ENCODE data around the gene CDKN2AIPNL.
"Not testable (repeated sequence)": the region's sequence is repeated elsewhere in the genome, so short reads cannot be mapped to it uniquely, and the experiment has no call there.

The CDKN2AIPNL gene

DNA sequence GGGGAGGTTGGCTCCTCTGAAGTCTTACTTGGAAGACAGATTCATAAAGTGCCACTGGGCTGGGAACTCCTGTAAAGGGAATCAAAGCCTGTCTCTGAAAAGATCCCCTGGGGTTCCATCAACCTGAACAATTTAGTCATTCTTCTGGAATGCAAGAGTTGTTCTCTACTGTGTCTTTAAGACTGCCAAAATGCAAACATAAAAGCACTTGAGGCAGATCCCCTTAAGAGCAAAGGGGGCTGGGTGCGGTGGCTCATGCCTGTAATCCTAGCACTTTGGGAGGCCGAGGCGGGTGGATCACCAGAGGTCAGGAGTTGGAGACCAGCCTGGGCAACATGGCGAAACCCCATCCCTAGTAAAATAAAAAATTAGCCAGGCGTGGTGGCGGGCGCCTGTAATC is 16.7 kb downstream of the CDKN2AIPNL start:
- H3K27me3 ChIP-seq (ENCODE audit: low read depth, low read length) = no peaks in the 10 kb centered on the region
- H3K4me1 ChIP-seq (ENCODE audit: control insufficient read depth in 1 of 2, insufficient read depth in 2 of 2, low read length in 2 of 2) = no peaks in the 10 kb centered on the region
- H3K27ac ChIP-seq (ENCODE audit: low read length) = no peak overlapping the region
- no peak overlapping the region for H3K4me3 ChIP-seq (ENCODE audit: low read depth in 1 of 2, low read length in 2 of 2)
- no peaks in the 10 kb centered on the region for H3K9me3 ChIP-seq (ENCODE audit: control insufficient read depth in 1 of 2, low read length in 2 of 2)
- peaks cover 63 to 80% of the 10 kb centered on the region in 2 donors for H3K36me3 ChIP-seq (ENCODE audit: control insufficient read depth in 1 of 2, insufficient read depth in 2 of 2, low read length in 2 of 2)

DNA sequence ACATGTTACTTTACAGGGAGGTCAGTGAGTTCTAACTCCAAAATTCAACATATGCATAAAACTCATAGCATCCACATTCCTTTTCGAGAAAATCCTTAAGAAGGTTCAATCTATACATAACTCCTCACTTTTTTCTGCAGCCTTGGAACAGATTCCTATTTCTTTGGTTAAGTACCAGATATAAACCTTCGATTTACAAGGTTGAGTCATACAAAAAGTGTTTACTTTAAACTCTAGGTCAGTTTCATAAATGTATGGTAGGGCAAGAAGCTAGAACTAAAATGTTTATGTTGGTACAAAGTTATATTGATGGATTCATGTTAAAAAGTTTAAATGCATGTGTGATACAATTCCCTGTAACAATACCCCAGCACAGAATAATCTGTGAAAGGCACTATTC is 19.4 kb downstream of the CDKN2AIPNL start:
- H3K27me3 ChIP-seq (ENCODE audit: low read depth, low read length) = no peaks in the 10 kb centered on the region
- H3K9me3 ChIP-seq (ENCODE audit: control insufficient read depth in 1 of 2, low read length in 2 of 2) = no peaks in the 10 kb centered on the region
- H3K4me3 ChIP-seq (ENCODE audit: low read depth in 1 of 2, low read length in 2 of 2) = no peak overlapping the region
- H3K36me3 ChIP-seq (ENCODE audit: control insufficient read depth in 1 of 2, insufficient read depth in 2 of 2, low read length in 2 of 2) = peaks cover 65 to 93% of the 10 kb centered on the region in 2 donors
- no peak overlapping the region for H3K27ac ChIP-seq (ENCODE audit: low read length)
- H3K4me1 ChIP-seq (ENCODE audit: control insufficient read depth in 1 of 2, insufficient read depth in 2 of 2, low read length in 2 of 2) = no peaks in the 10 kb centered on the region

GRCh38 chr5:134387443-134387842 is 24.2 kb downstream of the CDKN2AIPNL start:
- peaks cover 48 to 78% of the 10 kb centered on the region in 2 donors for H3K36me3 ChIP-seq (ENCODE audit: control insufficient read depth in 1 of 2, insufficient read depth in 2 of 2, low read length in 2 of 2)

DNA sequence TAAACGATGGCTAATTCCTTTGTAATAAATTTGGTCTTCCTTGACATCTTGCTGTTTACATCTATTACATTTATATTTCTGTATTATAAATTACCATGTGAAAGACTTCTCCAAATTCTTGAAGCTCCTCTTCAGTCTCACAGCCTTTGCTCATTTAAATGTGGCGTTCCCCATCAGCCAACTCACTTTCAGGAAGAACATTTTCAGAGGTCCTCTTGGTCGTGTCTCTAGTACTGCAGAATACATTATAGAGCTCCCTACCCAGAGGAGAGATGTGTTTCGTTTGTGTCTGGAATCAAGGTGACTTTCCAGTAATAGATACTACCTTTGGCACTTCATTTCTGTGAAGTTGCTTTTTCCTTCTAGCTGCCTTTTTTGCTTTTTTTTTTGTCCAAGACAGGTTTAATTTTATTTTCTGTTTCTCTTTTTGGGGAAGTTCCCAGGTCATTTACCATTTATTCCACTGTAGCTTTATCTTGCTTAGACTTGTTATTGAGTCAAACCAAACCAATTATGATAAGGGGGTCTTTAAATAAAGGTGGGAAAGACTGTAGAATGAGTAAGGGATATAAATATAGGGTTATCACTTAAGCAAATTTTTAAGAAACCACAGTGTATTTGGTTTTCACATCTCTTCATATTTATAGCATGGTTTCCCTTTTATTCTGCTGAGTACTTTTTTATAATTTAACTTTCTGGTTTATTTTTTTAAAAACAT is 27.5 kb downstream of the CDKN2AIPNL start:
- Histone ChIP-seq H3K27ac (ENCODE audit: low read length) (no peak overlapping the region), H3K4me1 (ENCODE audit: control insufficient read depth in 1 of 2, insufficient read depth in 2 of 2, low read length in 2 of 2) (no peaks in the 10 kb centered on the region), H3K36me3 (ENCODE audit: control insufficient read depth in 1 of 2, insufficient read depth in 2 of 2, low read length in 2 of 2) (peaks cover 35 to 70% of the 10 kb centered on the region in 2 donors), H3K4me3 (ENCODE audit: low read depth in 1 of 2, low read length in 2 of 2) (no peak overlapping the region), H3K27me3 (ENCODE audit: low read depth, low read length) (no peaks in the 10 kb centered on the region), H3K9me3 (ENCODE audit: control insufficient read depth in 1 of 2, low read length in 2 of 2) (no peaks in the 10 kb centered on the region)

More at GRCh38 chr5:134387443-134387842, 24.2 kb downstream of the CDKN2AIPNL start:
- Histone ChIP-seq H3K4me1 (ENCODE audit: control insufficient read depth in 1 of 2, insufficient read depth in 2 of 2, low read length in 2 of 2) (no peaks in the 10 kb centered on the region), H3K9me3 (ENCODE audit: control insufficient read depth in 1 of 2, low read length in 2 of 2) (no peaks in the 10 kb centered on the region), H3K27me3 (ENCODE audit: low read depth, low read length) (no peaks in the 10 kb centered on the region), H3K4me3 (ENCODE audit: low read depth in 1 of 2, low read length in 2 of 2) (no peak overlapping the region), H3K27ac (ENCODE audit: low read length) (no peak overlapping the region)

GRCh38 chr5:134382204-134382603 is 29.5 kb downstream of the CDKN2AIPNL start:
- H3K27me3 ChIP-seq (ENCODE audit: low read depth, low read length); H3K4me1 ChIP-seq (ENCODE audit: control insufficient read depth in 1 of 2, insufficient read depth in 2 of 2, low read length in 2 of 2); H3K9me3 ChIP-seq (ENCODE audit: control insufficient read depth in 1 of 2, low read length in 2 of 2); H3K27ac ChIP-seq (ENCODE audit: low read length); H3K4me3 ChIP-seq (ENCODE audit: low read depth in 1 of 2, low read length in 2 of 2): not testable (repeated sequence)
- H3K36me3 ChIP-seq (ENCODE audit: control insufficient read depth in 1 of 2, insufficient read depth in 2 of 2, low read length in 2 of 2) = peaks cover 27 to 64% of the 10 kb centered on the region in 2 donors

DNA sequence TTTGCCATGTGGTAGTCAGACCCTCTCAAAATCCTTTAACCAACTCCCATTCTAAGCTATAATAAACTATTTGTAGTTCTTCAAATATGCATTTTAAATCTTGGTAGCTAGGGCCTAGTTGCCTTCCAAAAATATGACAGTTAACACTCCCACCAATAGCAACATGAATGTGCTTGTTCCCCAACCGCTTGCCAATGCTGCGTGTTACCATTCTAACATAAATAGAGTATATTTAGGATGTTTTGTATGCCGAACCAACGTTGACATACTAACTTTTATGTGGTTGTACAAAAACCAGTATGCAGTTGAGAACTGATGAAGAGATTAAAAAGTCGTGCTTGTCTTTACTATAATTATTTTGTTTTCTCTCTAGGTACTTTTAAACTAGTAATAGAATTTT is 31.3 kb downstream of the CDKN2AIPNL start:
- H3K9me3 ChIP-seq (ENCODE audit: control insufficient read depth in 1 of 2, low read length in 2 of 2) = no peaks in the 10 kb centered on the region
- H3K27me3 ChIP-seq (ENCODE audit: low read depth, low read length) = no peaks in the 10 kb centered on the region
- H3K36me3 ChIP-seq (ENCODE audit: control insufficient read depth in 1 of 2, insufficient read depth in 2 of 2, low read length in 2 of 2) = peaks cover 31 to 59% of the 10 kb centered on the region in 2 donors
- peaks cover 0 to 6% of the 10 kb centered on the region in 2 donors for H3K4me1 ChIP-seq (ENCODE audit: control insufficient read depth in 1 of 2, insufficient read depth in 2 of 2, low read length in 2 of 2)
- no peak overlapping the region for H3K27ac ChIP-seq (ENCODE audit: low read length)
- no peak overlapping the region for H3K4me3 ChIP-seq (ENCODE audit: low read depth in 1 of 2, low read length in 2 of 2)

- H3K4me3 ChIP-seq (ENCODE audit: low read depth in 1 of 2, low read length in 2 of 2) = no peak overlapping the region
- H3K4me1 ChIP-seq (ENCODE audit: control insufficient read depth in 1 of 2, insufficient read depth in 2 of 2, low read length in 2 of 2) = peaks cover 10 to 32% of the 10 kb centered on the region in 2 donors
Observed at GRCh38 chr5:134374232-134374631, 37.4 kb downstream of the CDKN2AIPNL start.

DNA sequence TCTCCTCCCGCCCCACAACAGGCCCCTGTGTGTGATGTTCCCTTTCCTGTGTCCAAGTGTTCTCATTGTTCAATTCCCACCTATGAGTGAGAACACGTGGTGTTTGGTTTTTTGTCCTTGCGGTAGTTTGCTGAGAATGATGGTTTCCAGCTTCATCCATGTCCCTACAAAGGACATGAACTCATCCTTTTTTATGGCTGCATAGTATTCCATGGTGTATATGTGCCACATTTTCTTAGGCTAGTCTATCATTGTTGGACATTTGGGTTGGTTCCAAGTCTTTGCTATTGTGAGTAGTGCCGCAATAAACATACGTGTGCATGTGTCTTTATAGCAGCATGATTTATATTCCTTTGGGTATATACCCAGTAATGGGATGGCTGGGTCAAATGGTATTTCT is 38.0 kb downstream of the CDKN2AIPNL start:
- H3K27ac ChIP-seq (ENCODE audit: low read length); H3K27me3 ChIP-seq (ENCODE audit: low read depth, low read length); H3K9me3 ChIP-seq (ENCODE audit: control insufficient read depth in 1 of 2, low read length in 2 of 2); H3K4me3 ChIP-seq (ENCODE audit: low read depth in 1 of 2, low read length in 2 of 2): not testable (repeated sequence)
- Histone ChIP-seq H3K4me1 (ENCODE audit: control insufficient read depth in 1 of 2, insufficient read depth in 2 of 2, low read length in 2 of 2) (peaks cover 10 to 33% of the 10 kb centered on the region in 2 donors), H3K36me3 (ENCODE audit: control insufficient read depth in 1 of 2, insufficient read depth in 2 of 2, low read length in 2 of 2) (peaks cover 10 to 20% of the 10 kb centered on the region in 2 donors)

More at GRCh38 chr5:134374232-134374631, 37.4 kb downstream of the CDKN2AIPNL start:
- Histone ChIP-seq H3K36me3 (ENCODE audit: control insufficient read depth in 1 of 2, insufficient read depth in 2 of 2, low read length in 2 of 2) (peaks cover 14 to 26% of the 10 kb centered on the region in 2 donors), H3K27ac (ENCODE audit: low read length) (no peak overlapping the region), H3K27me3 (ENCODE audit: low read depth, low read length) (no peaks in the 10 kb centered on the region), H3K9me3 (ENCODE audit: control insufficient read depth in 1 of 2, low read length in 2 of 2) (no peaks in the 10 kb centered on the region)

GRCh38 chr5:134371834-134372340 is 39.8 kb downstream of the CDKN2AIPNL start:
- H3K36me3 ChIP-seq (ENCODE audit: control insufficient read depth in 1 of 2, insufficient read depth in 2 of 2, low read length in 2 of 2) = peaks cover 6 to 13% of the 10 kb centered on the region in 2 donors
- H3K4me3 ChIP-seq (ENCODE audit: low read depth in 1 of 2, low read length in 2 of 2) = peak overlapping the region; percentile 92 to 95
- no peaks in the 10 kb centered on the region for H3K9me3 ChIP-seq (ENCODE audit: control insufficient read depth in 1 of 2, low read length in 2 of 2)
- peak overlapping the region; percentile 97 for H3K27ac ChIP-seq (ENCODE audit: low read length)
- peaks cover 10 to 36% of the 10 kb centered on the region in 2 donors for H3K4me1 ChIP-seq (ENCODE audit: control insufficient read depth in 1 of 2, insufficient read depth in 2 of 2, low read length in 2 of 2)
- no peaks in the 10 kb centered on the region for H3K27me3 ChIP-seq (ENCODE audit: low read depth, low read length)

DNA sequence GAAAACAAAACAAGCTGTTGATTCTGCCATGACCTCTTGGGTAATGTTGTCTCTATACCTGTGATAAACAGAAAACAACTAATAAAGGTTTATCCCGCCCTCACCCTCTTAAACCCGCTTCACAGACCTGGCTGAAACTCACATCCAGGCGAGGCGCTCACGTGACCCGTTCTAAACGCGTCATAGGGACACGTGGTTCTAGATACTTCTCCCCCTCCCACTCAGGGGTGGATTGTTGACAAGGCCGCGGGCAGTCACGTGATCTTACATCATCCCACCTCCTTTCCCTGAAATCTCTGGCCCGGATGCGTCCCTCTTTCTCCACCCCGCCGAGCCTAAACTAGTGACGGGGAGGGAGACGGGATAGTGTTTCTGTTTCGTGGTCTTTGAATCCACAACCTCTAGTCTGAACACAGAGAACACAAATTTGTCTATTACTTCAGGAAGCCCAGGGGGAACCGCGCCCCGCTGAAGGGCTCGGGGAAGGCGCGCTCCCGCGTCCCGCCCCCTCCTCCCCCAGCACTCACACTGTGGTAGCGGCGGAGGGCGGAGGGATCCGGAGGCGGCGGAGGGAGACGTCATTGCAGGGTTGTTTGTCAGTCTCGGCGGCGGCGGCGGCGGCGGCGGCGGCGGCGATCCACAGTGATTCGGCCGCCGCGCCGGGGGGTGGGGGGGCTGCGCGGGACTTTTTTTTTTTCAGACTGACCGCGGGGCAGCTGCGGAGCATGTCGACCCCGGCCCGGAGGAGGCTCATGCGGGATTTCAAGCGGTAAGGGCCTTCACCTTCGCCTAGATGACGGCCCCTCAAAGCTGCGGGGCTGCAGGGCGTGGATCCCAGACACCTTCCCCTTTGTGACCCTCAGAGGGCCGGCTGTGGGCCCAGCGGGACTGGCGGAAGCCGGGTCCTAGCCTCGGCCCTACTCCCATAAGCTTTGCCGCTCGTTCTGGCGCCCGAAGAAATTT is 40.5 kb downstream of the CDKN2AIPNL start, which contains the start of gene UBE2B:
Gene UBE2B, plus strand, starts transcription at position 699 of the 963 bp plus-strand sequence. Its CDS starts 27 bp downstream, at position 726.
- H3K4me3 ChIP-seq (ENCODE audit: low read depth in 1 of 2, low read length in 2 of 2) = peak within 1 kb of the TSS; percentile 92 to 95
- H3K36me3 ChIP-seq (ENCODE audit: control insufficient read depth in 1 of 2, insufficient read depth in 2 of 2, low read length in 2 of 2) = peaks cover 0 to 13% of the 10 kb centered on the region in 2 donors
- H3K27me3 ChIP-seq (ENCODE audit: low read depth, low read length) = no peaks in the 10 kb centered on the region
- H3K9me3 ChIP-seq (ENCODE audit: control insufficient read depth in 1 of 2, low read length in 2 of 2) = no peaks in the 10 kb centered on the region
- peak within 1 kb of the TSS; percentile 97 for H3K27ac ChIP-seq (ENCODE audit: low read length)
- H3K4me1 ChIP-seq (ENCODE audit: control insufficient read depth in 1 of 2, insufficient read depth in 2 of 2, low read length in 2 of 2) = peaks cover 13 to 37% of the 10 kb centered on the region in 2 donors

Measured in muscle layer of duodenum (tissue), 2 donors.